HCT116 (cell line): Measurements from ENCODE around the gene DPH1. TPM values are rescaled to one million over a fixed set of nuclear protein-coding genes. Genes with fewer than 3 reads are reported as not detected.

Source experiments
- ATAC-seq: fragments of 200-7000 bp; cut with Tn5 transposase; 2 replicates; pipeline ENCODE4 v1.9.1; 2020; ENCODE audit warnings: mild to moderate bottlenecking, moderate library complexity
- BruUV-seq: library from RNA; stranded (reverse); fragments of 400-500 nt; replicated peaks from 2 replicates; lab custom pipeline; 2021; lab: Mats Ljungman, UMichigan
- CTCF ChIA-PET: fragments of 300-600 bp; sonication (Branson Sonifier 250); formaldehyde crosslinking; loops from one replicate; lab custom pipeline; 2021; ENCODE audit warnings: antibody characterized with exemption; lab: Charles Lee
- POLR2A ChIA-PET: fragments of 300-600, 350-600 bp; sonication (Branson Sonifier 250); formaldehyde crosslinking; loops from one replicate; lab custom pipeline; 2021; ENCODE audit warnings: antibody characterized with exemption; lab: Charles Lee
- RAD21 ChIA-PET, 2 experiments: fragments of 300-600 bp; sonication (Branson Sonifier 250); formaldehyde crosslinking; loops; one replicate each; lab custom pipeline; 2023; ENCODE audit warnings: low total read pairs in 2 of 2; ENCODE audit not compliant: uncharacterized antibody in 2 of 2, unreplicated experiment in 2 of 2, low non-redundant PET in 1 of 2; lab: Charles Lee
- DNase-seq: peaks from one replicate; pipeline ENCODE4 v3.0.0-alpha.2; 2010; ENCODE audit warnings: low read depth, low spot score
- H2AFZ ChIP-seq: fragments of 200-600 bp; shearing (Covaris generic), sonication (generic); 2 replicates; pipeline ENCODE4 v1.6.1; 2017; ENCODE audit warnings: low read depth, mixed run types, mixed read lengths, antibody characterized with exemption, low read length; ENCODE audit not compliant: poor library complexity, severe bottlenecking
- H3K27ac ChIP-seq: 2 replicates; pipeline ENCODE4 v1.5.1; 2012; ENCODE audit warnings: low read depth, low read length
- H3K27me3 ChIP-seq: fragments of 200-600 bp; sonication (generic); 2 replicates; pipeline ENCODE4 v1.6.1; 2016; ENCODE audit warnings: mixed run types, low read length, mixed read lengths; ENCODE audit not compliant: insufficient read depth
- H3K36me3 ChIP-seq, 2 experiments: fragments of 200-500 bp in 1 of 2; fragments of 200-600 bp in 1 of 2; sonication (Bioruptor generic) in 1 of 2; sonication (generic) in 1 of 2; 2 replicates each; pipeline versions ENCODE4 v1.5.1 to v1.6.1; 2014 to 2016; ENCODE audit warnings: low read length in 2 of 2, inconsistent platforms in 1 of 2, mixed read lengths in 1 of 2, mixed run types in 1 of 2; ENCODE audit not compliant: insufficient read depth in 2 of 2, control insufficient read depth in 1 of 2
- H3K4me1 ChIP-seq, 2 experiments: fragments of 200-600 bp in 1 of 2; sonication (generic) in 1 of 2; 2 replicates each; pipeline versions ENCODE4 v1.5.1 to v1.6.1; 2012 to 2017; ENCODE audit warnings: low read length in 2 of 2, inconsistent platforms in 1 of 2, mild to moderate bottlenecking in 1 of 2, mixed read lengths in 1 of 2, mixed run types in 1 of 2, moderate library complexity in 1 of 2; ENCODE audit not compliant: insufficient read depth in 2 of 2, control insufficient read depth in 1 of 2
- H3K4me2 ChIP-seq: fragments of 200-600 bp; sonication (generic); 2 replicates; pipeline ENCODE4 v1.6.1; 2017; ENCODE audit warnings: mixed run types, low read length, mixed read lengths
- H3K4me3 ChIP-seq, 2 experiments: fragments of 200-600 bp in 1 of 2; sonication (generic) in 1 of 2; replicated peaks in 1 of 2; 2 replicates each; pipeline ENCODE4 v1.5.1; 2011 to 2016; ENCODE audit warnings: low read length in 2 of 2, control low read depth in 1 of 2, low read depth in 1 of 2, mild to moderate bottlenecking in 1 of 2, mixed read lengths in 1 of 2, mixed run types in 1 of 2
- H3K79me2 ChIP-seq: fragments of 200-600 bp; sonication (generic); 2 replicates; pipeline ENCODE4 v1.6.1; 2017; ENCODE audit warnings: mild to moderate bottlenecking, mixed run types, low read length, moderate library complexity, mixed read lengths; ENCODE audit not compliant: insufficient read depth
- H3K9ac ChIP-seq: fragments of 200-600 bp; sonication (generic); 2 replicates; pipeline ENCODE4 v1.6.1; 2016; ENCODE audit warnings: low read length, mixed read lengths
- H3K9me2 ChIP-seq: fragments of 200-600 bp; sonication (generic), shearing (Covaris generic); 2 replicates; pipeline ENCODE4 v1.6.1; 2017; ENCODE audit warnings: mixed run types, mild to moderate bottlenecking, moderate library complexity; ENCODE audit not compliant: insufficient read depth
- H3K9me3 ChIP-seq, 2 experiments: fragments of 200-500 bp in 1 of 2; fragments of 200-600 bp in 1 of 2; sonication (Bioruptor generic) in 1 of 2; sonication (generic) in 1 of 2; 2 replicates each; pipeline ENCODE4 v1.6.1; 2014 to 2017; ENCODE audit warnings: low read length in 2 of 2, mixed read lengths in 2 of 2, inconsistent platforms in 1 of 2, low read depth in 1 of 2, mild to moderate bottlenecking in 1 of 2, mixed run types in 1 of 2, moderate library complexity in 1 of 2; ENCODE audit not compliant: control insufficient read depth in 1 of 2, insufficient read depth in 1 of 2
- H4K20me1 ChIP-seq: fragments of 200-600 bp; sonication (generic), shearing (Covaris generic); 2 replicates; pipeline ENCODE4 v1.6.1; 2017; ENCODE audit warnings: mixed run types, mild to moderate bottlenecking, moderate library complexity; ENCODE audit not compliant: insufficient read depth
- CBX3 ChIP-seq: IDR thresholded peaks from 2 replicates; pipeline ENCODE4 v1.6.1; 2012; ENCODE audit warnings: low read depth
- JUND ChIP-seq: IDR thresholded peaks from 2 replicates; pipeline ENCODE4 v1.6.1; 2012
- MAX ChIP-seq: IDR thresholded peaks from 2 replicates; pipeline ENCODE4 v1.6.1; 2012
- POLR2A ChIP-seq: IDR thresholded peaks from 2 replicates; pipeline ENCODE4 v1.7.0; 2011; ENCODE audit warnings: borderline replicate concordance; ENCODE audit not compliant: insufficient read depth, insufficient read length; ENCODE audit errors: extremely low read depth
- POLR2AphosphoS5 ChIP-seq: IDR thresholded peaks from 2 replicates; pipeline ENCODE4 v1.6.1; 2011; ENCODE audit warnings: mild to moderate bottlenecking, low read depth, low read length, moderate library complexity
- SP1 ChIP-seq: IDR thresholded peaks from 2 replicates; pipeline ENCODE4 v1.6.1; 2012; ENCODE audit warnings: low read depth
- SRF ChIP-seq: IDR thresholded peaks from 2 replicates; pipeline ENCODE4 v1.6.1; 2012; ENCODE audit warnings: low read depth
- ZBTB33 ChIP-seq: IDR thresholded peaks from 2 replicates; pipeline ENCODE4 v1.6.1; 2011; ENCODE audit warnings: mild to moderate bottlenecking, low read length, moderate library complexity; ENCODE audit not compliant: insufficient replicate concordance; ENCODE audit errors: extremely low read depth
- ZNF274 ChIP-seq: fragments of 200-500 bp; sonication (Bioruptor generic); IDR thresholded peaks from 2 replicates; pipeline ENCODE4 v1.6.1; 2014; ENCODE audit warnings: mild to moderate bottlenecking, low read depth, low read length, inconsistent platforms
- intact Hi-C: fragments of 100-400 bp; cut with micrococcal nuclease; formaldehyde crosslinking; loops from 2 replicates; pipeline ENCODE4 v1.10.0; 2022
- total RNA-seq: library from RNA; stranded (reverse); gene quantifications from one replicate; pipeline ENCODE4 v1.2.1, GENCODE V29; 2021; ENCODE audit not compliant: unreplicated experiment

The DPH1 gene
- total RNA-seq, 1 experiment from 2014 or later: 47.2 TPM

- Histone ChIP-seq H3K79me2 (no peaks in the 10 kb centered on the region), H3K9ac (no peak overlapping the region), H3K4me2 (no peak overlapping the region), H3K4me1 (peaks cover 8 to 11% of the 10 kb centered on the region in 2 experiments; a peak in 3 of 4 replicates), H3K9me2 (no peaks in the 10 kb centered on the region), H4K20me1 (no peaks in the 10 kb centered on the region), H3K27ac (no peak overlapping the region), H2AFZ (no peak overlapping the region), H3K9me3 (no peaks in the 10 kb centered on the region; a peak in 1 of 4 replicates), H3K4me3 (no peak overlapping the region), H3K36me3 (no peaks in the 10 kb centered on the region), H3K27me3 (no peaks in the 10 kb centered on the region)
- RAD21 ChIA-PET: no interaction called here
- DNase-seq: no peak
- POLR2A ChIA-PET: no interaction called here
- CTCF ChIA-PET: no interaction called here
- TF ChIP-seq SP1 (no peak), ZBTB33 (no peak), JUND (no peak), CBX3 (no peak), POLR2A (no peak), ZNF274 (no peak), MAX (no peak)
- intact Hi-C loops: no loop called here
- BruUV-seq: no TSS peak
- ATAC-seq: no peak
Measured at GRCh38 chr17:2015314-2015713, 14.6 kb upstream of the DPH1 start.

GRCh38 chr17:2016494-2016893 is 13.5 kb upstream of the DPH1 start:
- no peaks in the 10 kb centered on the region; a peak in 1 of 4 replicates for H3K9me3 ChIP-seq
- TF ChIP-seq ZBTB33 (no peak), POLR2AphosphoS5 (no peak), CBX3 (no peak), SRF (no peak)
- H3K79me2 ChIP-seq: no peaks in the 10 kb centered on the region
- CTCF ChIA-PET: no interaction called here
- H3K4me3 ChIP-seq: no peak overlapping the region
- H3K9ac ChIP-seq: no peak overlapping the region
- H4K20me1 ChIP-seq: no peaks in the 10 kb centered on the region
- no TSS peak for BruUV-seq
- DNase-seq (no peak), ATAC-seq (no peak)
- POLR2A ChIA-PET: no interaction called here
- H2AFZ ChIP-seq: no peak overlapping the region
- H3K36me3 ChIP-seq: no peaks in the 10 kb centered on the region
- no peaks in the 10 kb centered on the region for H3K9me2 ChIP-seq
- no peak overlapping the region for H3K27ac ChIP-seq
- H3K4me2 ChIP-seq: no peak overlapping the region
- intact Hi-C loops: no loop called here
- RAD21 ChIA-PET: no interaction called here
- no peaks in the 10 kb centered on the region for H3K27me3 ChIP-seq
- H3K4me1 ChIP-seq: peaks cover 5 to 8% of the 10 kb centered on the region in 2 experiments; a peak in 3 of 4 replicates
